H9 (cell line): ENCODE measurements around the gene PTBP2. TPM values are rescaled to one million over a fixed set of nuclear protein-coding genes. Genes with fewer than 3 reads are reported as not detected.
A peak's percentile ranks its signal among the peaks of the same experiment; 100 is the strongest.

Source experiments
- DNase-seq: peaks from one replicate; pipeline ENCODE4 v3.0.0-alpha.2; 2017
- H2AFZ ChIP-seq: one replicate; pipeline ENCODE4 v1.6.1; 2013; ENCODE audit warnings: mild to moderate bottlenecking, low read length, control low read depth, moderate library complexity
- H2AK5ac ChIP-seq: 2 replicates; pipeline ENCODE4 v1.6.1; 2013; ENCODE audit warnings: low read length, control low read depth, mixed read lengths; ENCODE audit not compliant: insufficient read length
- H2BK120ac ChIP-seq: one replicate; pipeline ENCODE4 v1.6.1; 2013; ENCODE audit warnings: low read depth, mild to moderate bottlenecking, low read length, control low read depth, inconsistent platforms; ENCODE audit not compliant: poor library complexity, severe bottlenecking
- H2BK12ac ChIP-seq: 2 replicates; pipeline ENCODE4 v1.6.1; 2013; ENCODE audit warnings: low read length, control low read depth, mixed read lengths, low read depth; ENCODE audit not compliant: insufficient read length
- H2BK15ac ChIP-seq: 2 replicates; pipeline ENCODE4 v1.6.1; 2013; ENCODE audit warnings: low read depth, low read length, control low read depth
- H2BK20ac ChIP-seq: one replicate; pipeline ENCODE4 v1.6.1; 2013; ENCODE audit warnings: low read depth, mild to moderate bottlenecking, low read length, control low read depth, inconsistent platforms; ENCODE audit not compliant: poor library complexity, severe bottlenecking
- H2BK5ac ChIP-seq: 2 replicates; pipeline ENCODE4 v1.6.1; 2013; ENCODE audit warnings: low read length, control low read depth, mixed read lengths; ENCODE audit not compliant: insufficient read length
- H3K14ac ChIP-seq: 2 replicates; pipeline ENCODE4 v1.6.1; 2013; ENCODE audit warnings: low read length, control low read depth; ENCODE audit not compliant: insufficient read depth
- H3K18ac ChIP-seq: 2 replicates; pipeline ENCODE4 v1.6.1; 2013; ENCODE audit warnings: low read depth, mild to moderate bottlenecking, mixed read lengths, low read length, control low read depth; ENCODE audit not compliant: insufficient read length
- H3K23ac ChIP-seq: 2 replicates; pipeline ENCODE4 v1.6.1; 2013; ENCODE audit warnings: low read length, control low read depth, mixed read lengths, low read depth; ENCODE audit not compliant: insufficient read length
- H3K23me2 ChIP-seq: 2 replicates; pipeline ENCODE4 v1.6.1; 2013; ENCODE audit warnings: low read depth, mild to moderate bottlenecking, mixed read lengths, low read length, control low read depth; ENCODE audit not compliant: insufficient read length, poor library complexity, severe bottlenecking
- H3K27ac ChIP-seq: 2 replicates; pipeline ENCODE4 v1.5.1; 2013; ENCODE audit warnings: low read length, control low read depth, mixed read lengths, low read depth; ENCODE audit not compliant: insufficient read length
- H3K27me3 ChIP-seq: 2 replicates; pipeline ENCODE4 v1.6.1; 2013; ENCODE audit warnings: low read length, control low read depth, inconsistent platforms; ENCODE audit not compliant: insufficient read depth
- H3K4ac ChIP-seq: 2 replicates; pipeline ENCODE4 v1.6.1; 2013; ENCODE audit warnings: low read depth, mild to moderate bottlenecking, control low read depth, inconsistent platforms, low read length, moderate library complexity
- H3K4me1 ChIP-seq: 2 replicates; pipeline ENCODE4 v1.6.1; 2013; ENCODE audit warnings: low read length, control low read depth, inconsistent platforms; ENCODE audit not compliant: insufficient read depth
- H3K4me2 ChIP-seq: 2 replicates; pipeline ENCODE4 v1.6.1; 2013; ENCODE audit warnings: low read length, control low read depth, mixed read lengths; ENCODE audit not compliant: insufficient read length, insufficient read depth
- H3K56ac ChIP-seq: 2 replicates; pipeline ENCODE4 v1.6.1; 2013; ENCODE audit warnings: low read depth, mild to moderate bottlenecking, mixed read lengths, low read length, control low read depth; ENCODE audit not compliant: insufficient read length
- H3K79me1 ChIP-seq: 2 replicates; pipeline ENCODE4 v1.6.1; 2013; ENCODE audit warnings: low read depth, mild to moderate bottlenecking, moderate library complexity, low read length, control low read depth, inconsistent platforms; ENCODE audit not compliant: insufficient read depth, poor library complexity, severe bottlenecking
- H3K79me2 ChIP-seq: 2 replicates; pipeline ENCODE4 v1.6.1; 2013; ENCODE audit warnings: low read length, control low read depth, inconsistent platforms; ENCODE audit not compliant: insufficient read depth
- H3K9ac ChIP-seq: 2 replicates; pipeline ENCODE4 v1.6.1; 2013; ENCODE audit warnings: low read length, control low read depth, mixed read lengths; ENCODE audit not compliant: insufficient read length; ENCODE audit errors: extremely low read depth
- H3K9me3 ChIP-seq: one replicate; pipeline ENCODE4 v1.6.1; 2013; ENCODE audit warnings: low read depth, low read length, inconsistent platforms; ENCODE audit not compliant: control insufficient read depth
- H3T11ph ChIP-seq: one replicate; pipeline ENCODE4 v1.6.1; 2013; ENCODE audit warnings: mild to moderate bottlenecking, low read length, control low read depth, inconsistent platforms
- H4K20me1 ChIP-seq: one replicate; pipeline ENCODE4 v1.6.1; 2013; ENCODE audit not compliant: control insufficient read depth, insufficient read length, insufficient read depth
- H4K5ac ChIP-seq: 2 replicates; pipeline ENCODE4 v1.6.1; 2013; ENCODE audit warnings: low read depth, mild to moderate bottlenecking, mixed read lengths, low read length, control low read depth; ENCODE audit not compliant: insufficient read length
- H4K8ac ChIP-seq: replicated peaks from 2 replicates; pipeline ENCODE4 v1.6.1; 2013; ENCODE audit warnings: low read length, control low read depth, mixed read lengths, low read depth; ENCODE audit not compliant: insufficient read length
- H4K91ac ChIP-seq: 2 replicates; pipeline ENCODE4 v1.6.1; 2013; ENCODE audit warnings: low read depth, mild to moderate bottlenecking, moderate library complexity, mixed read lengths, low read length, control low read depth; ENCODE audit not compliant: insufficient read length
- H3K27ac Mint-ChIP-seq, 3 experiments: 2 replicates in 2 of 3; 3 replicates in 1 of 3; pipeline ENCODE4 v1.8.0; 2020 to 2021; ENCODE audit warnings: mixed read lengths in 3 of 3, mild to moderate bottlenecking in 1 of 3, moderate library complexity in 1 of 3
- H3K27me3 Mint-ChIP-seq: 2 replicates; pipeline ENCODE4 v1.8.0; 2021; ENCODE audit warnings: low read depth, mild to moderate bottlenecking, moderate library complexity, mixed read lengths
- H3K36me3 Mint-ChIP-seq, 3 experiments: 2 replicates in 2 of 3; 3 replicates in 1 of 3; pipeline ENCODE4 v1.8.0; 2020 to 2021; ENCODE audit warnings: low read depth in 3 of 3, mixed read lengths in 3 of 3; ENCODE audit not compliant: insufficient read depth in 1 of 3
- H3K4me1 Mint-ChIP-seq, 2 experiments: 2 replicates each; pipeline ENCODE4 v1.8.0; 2020; ENCODE audit warnings: mixed read lengths in 2 of 2
- H3K4me3 Mint-ChIP-seq, 2 experiments: 2 replicates in 1 of 2; 3 replicates in 1 of 2; pipeline ENCODE4 v1.8.0; 2020 to 2021; ENCODE audit warnings: mild to moderate bottlenecking in 2 of 2, mixed read lengths in 2 of 2, moderate library complexity in 1 of 2
- H3K9me3 Mint-ChIP-seq, 2 experiments: 2 replicates in 1 of 2; 3 replicates in 1 of 2; pipeline ENCODE4 v1.8.0; 2020; ENCODE audit warnings: mild to moderate bottlenecking in 2 of 2, mixed read lengths in 2 of 2, moderate library complexity in 1 of 2
- CTCF ChIP-seq: fragments of 200-600 bp; sonication (generic); conservative IDR thresholded peaks from 3 replicates; pipeline ENCODE4 v1.8.0; 2021; ENCODE audit warnings: antibody characterized with exemption, mild to moderate bottlenecking
- total RNA-seq: library from RNA; stranded (reverse); gene quantifications from 2 replicates; pipeline ENCODE4 v1.2.1, GENCODE V29; 2021

Gene PTBP2
- total RNA-seq, 1 experiment from 2014 or later = 75.4 TPM

GRCh38 chr1:96782856-96783255 is 61.3 kb downstream of the PTBP2 start:
- Histone ChIP-seq H3K23me2 (no peaks in the 10 kb centered on the region), H3K27ac (no peak overlapping the region), H3K18ac (no peak overlapping the region), H4K20me1 (no peaks in the 10 kb centered on the region), H3K23ac (no peak overlapping the region), H3K27me3 (no peaks in the 10 kb centered on the region), H3K9ac (no peak overlapping the region), H4K5ac (no peak overlapping the region), H3K4ac (no peak overlapping the region), H2BK12ac (no peak overlapping the region), H3K4me1 (no peaks in the 10 kb centered on the region), H3K79me2 (no peaks in the 10 kb centered on the region), H2AFZ (no peak overlapping the region), H3K9me3 (no peaks in the 10 kb centered on the region), H2AK5ac (no peak overlapping the region), H2BK20ac (no peak overlapping the region), H2BK15ac (no peak overlapping the region), H3K79me1 (no peaks in the 10 kb centered on the region), H3T11ph (no peak overlapping the region), H4K91ac (no peak overlapping the region), H3K56ac (no peak overlapping the region), H3K14ac (no peak overlapping the region), H2BK5ac (no peak overlapping the region), H4K8ac (no peak overlapping the region), H2BK120ac (no peak overlapping the region), H3K4me2 (no peak overlapping the region)
- no peak for TF ChIP-seq CTCF
- no peak overlapping the region for H3K4me3 Mint-ChIP-seq
- no peaks in the 10 kb centered on the region for H3K9me3 Mint-ChIP-seq
- H3K27me3 Mint-ChIP-seq = no peaks in the 10 kb centered on the region
- H3K27ac Mint-ChIP-seq = peak overlapping the region in 2 of 3 experiments; percentile 26 to 88; a peak in 3 of 7 replicates
- H3K4me1 Mint-ChIP-seq = no peaks in the 10 kb centered on the region
- no peak for DNase-seq
- peaks cover 23 to 60% (median 49%) of the 10 kb centered on the region in 3 experiments for H3K36me3 Mint-ChIP-seq
